ENCODE measurements around the gene KLHL13.

- TF ChIP-seq YY1 (IDR thresholded peaks at IDR 0.05; ENCODE audit: insufficient read depth, insufficient read length) (no peak), SUZ12 (IDR thresholded peaks at IDR 0.05; ENCODE audit: extremely low read depth, insufficient read depth, insufficient read length) (no peak), ZNF274 (IDR thresholded peaks at IDR 0.05; ENCODE audit: low read depth, low read length) (no peak)
Measured at GRCh38 chrX:118108304-118108703, 8.3 kb downstream of the KLHL13 start.

All from NT2/D1 (cell line).